Colonic mucosa (tissue), 4 donors: ENCODE results near the gene CDK8. TPM values are rescaled to one million over a fixed set of nuclear protein-coding genes. Genes with fewer than 3 reads are reported as not detected.

Experiments used
- DNase-seq: peaks from one replicate; pipeline ENCODE4 v3.0.0-alpha.2; 2020
- H3K27ac ChIP-seq: fragments of 200-600 bp; one replicate; pipeline ENCODE4 v1.8.0; 2021
- H3K27me3 ChIP-seq: fragments of 200-600 bp; one replicate; pipeline ENCODE4 v1.8.0; 2021
- H3K36me3 ChIP-seq: fragments of 200-600 bp; one replicate; pipeline ENCODE4 v1.8.0; 2021
- H3K4me1 ChIP-seq: fragments of 200-600 bp; one replicate; pipeline ENCODE4 v1.8.0; 2021; ENCODE audit warnings: mild to moderate bottlenecking
- H3K4me3 ChIP-seq: fragments of 200-600 bp; one replicate; pipeline ENCODE4 v1.8.0; 2021
- H3K9ac ChIP-seq, 2 donors: one replicate each; pipeline ENCODE4 v1.7.0; 2013; ENCODE audit warnings: control low read depth in 2 of 2, low read depth in 2 of 2, low read length in 2 of 2
- H3K9me3 ChIP-seq: fragments of 200-600 bp; one replicate; pipeline ENCODE4 v1.8.0; 2021
- CTCF ChIP-seq: fragments of 200-600 bp; IDR thresholded peaks from one replicate; pipeline ENCODE4 v1.8.0; 2022; ENCODE audit warnings: antibody characterized with exemption, mild to moderate bottlenecking
- intact Hi-C: fragments of 100-400 bp; cut with DNase I; formaldehyde crosslinking; loops from one replicate; pipeline ENCODE4 v1.14.1; 2022
- total RNA-seq, 2 donors: library from RNA; stranded (reverse); fragmentation: NEBNext Ultra II Directional in 1 of 2; extraction: Animal tissue kit (Norgen Biotek cat#: 25700) in 1 of 2; gene quantifications; one replicate each; pipeline ENCODE4 v1.2.1, GENCODE V29; 2021
- donor health status: healthy.
- donor health status: DM: no; HTN: no; CAD: no.
- donor health status: DM: no; HTN: no; CAD: no.

CDK8 gene
- total RNA-seq = 10 to 100 TPM; 22.7 to 31.8 TPM

- DNase-seq = peak; percentile 94
- H3K4me3 ChIP-seq = peak within 1 kb of the TSS; percentile 95
- no peak for TF ChIP-seq CTCF
- H3K27ac ChIP-seq = peak within 1 kb of the TSS; percentile 96
- H3K27me3 ChIP-seq = no peaks in the 10 kb centered on the region
- peaks cover 3% of the 10 kb centered on the region for H3K4me1 ChIP-seq
- intact Hi-C loops = no loop called here
- no peaks in the 10 kb centered on the region for H3K36me3 ChIP-seq
- peak within 1 kb of the TSS; percentile 82 to 87 for H3K9ac ChIP-seq
- no peaks in the 10 kb centered on the region for H3K9me3 ChIP-seq
These were observed at the start of gene CDK8 for GRCh38 chr13:26253787-26254582. Gene CDK8, plus strand, starts transcription at chr13:26254129. Its CDS starts 513 bp downstream, at chr13:26254642.

- H3K36me3 ChIP-seq = peaks cover 6% of the 10 kb centered on the region
- intact Hi-C loops = no loop called here
- no peaks in the 10 kb centered on the region for H3K4me1 ChIP-seq
- H3K4me3 ChIP-seq = no peak overlapping the region
- no peaks in the 10 kb centered on the region for H3K27me3 ChIP-seq
- H3K9me3 ChIP-seq = no peaks in the 10 kb centered on the region
- no peak for DNase-seq
- TF ChIP-seq CTCF = no peak
- no peak overlapping the region for H3K27ac ChIP-seq
- no peak overlapping the region for H3K9ac ChIP-seq
These were observed 45.6 kb upstream of the CDK8 start for GRCh38 chr13:26208287-26208686.

- intact Hi-C loops = no loop called here
- Histone ChIP-seq H3K9me3 (no peaks in the 10 kb centered on the region), H3K27me3 (no peaks in the 10 kb centered on the region), H3K4me1 (no peaks in the 10 kb centered on the region), H3K4me3 (no peak overlapping the region), H3K36me3 (peaks cover 16% of the 10 kb centered on the region), H3K27ac (no peak overlapping the region), H3K9ac (no peak overlapping the region)
- no peak for DNase-seq
- TF ChIP-seq CTCF = no peak
These were observed 40.6 kb upstream of the CDK8 start for GRCh38 chr13:26213345-26213744.

GRCh38 chr13:26213982-26214381, 39.9 kb upstream of the CDK8 start:
- intact Hi-C loops = no loop called here
- H3K4me1 ChIP-seq = no peaks in the 10 kb centered on the region
- H3K36me3 ChIP-seq = peaks cover 13% of the 10 kb centered on the region

GRCh38 chr13:26216042-26216441, 37.9 kb upstream of the CDK8 start:
- H3K4me3 ChIP-seq = no peak overlapping the region
- no peaks in the 10 kb centered on the region for H3K9me3 ChIP-seq
- H3K4me1 ChIP-seq = peaks cover 6% of the 10 kb centered on the region
- H3K36me3 ChIP-seq = peaks cover 13% of the 10 kb centered on the region
- no peak for TF ChIP-seq CTCF
- H3K27ac ChIP-seq = no peak overlapping the region
- intact Hi-C loops = no loop called here
- no peaks in the 10 kb centered on the region for H3K27me3 ChIP-seq
- H3K9ac ChIP-seq = no peak overlapping the region
- no peak for DNase-seq

More at GRCh38 chr13:26213982-26214381, 39.9 kb upstream of the CDK8 start:
- Histone ChIP-seq H3K27ac (no peak overlapping the region), H3K9ac (no peak overlapping the region), H3K27me3 (no peaks in the 10 kb centered on the region), H3K9me3 (no peaks in the 10 kb centered on the region), H3K4me3 (no peak overlapping the region)
- no peak for DNase-seq
- TF ChIP-seq CTCF = no peak
